Progenitor cell of endocrine pancreas (in vitro differentiated cells): Measurements from ENCODE around the gene COL15A1. TPM values are rescaled to one million over a fixed set of nuclear protein-coding genes. Genes with fewer than 3 reads are reported as not detected.

Experiments
- DNase-seq: peaks from one replicate; pipeline ENCODE4 v3.0.0; 2021; ENCODE audit warnings: low spot score; ENCODE audit not compliant: unreplicated experiment
- H3K27ac Mint-ChIP-seq: 2 replicates; pipeline ENCODE4 v1.8.0; 2021; ENCODE audit warnings: mild to moderate bottlenecking, moderate library complexity, mixed read lengths
- H3K27me3 Mint-ChIP-seq: 2 replicates; pipeline ENCODE4 v1.8.0; 2021; ENCODE audit warnings: mixed read lengths
- H3K36me3 Mint-ChIP-seq: 2 replicates; pipeline ENCODE4 v1.8.0; 2022; ENCODE audit warnings: mixed read lengths; ENCODE audit not compliant: insufficient read depth
- H3K4me1 Mint-ChIP-seq: 2 replicates; pipeline ENCODE4 v1.8.0; 2021; ENCODE audit warnings: low read depth, mixed read lengths
- H3K4me3 Mint-ChIP-seq: 2 replicates; pipeline ENCODE4 v1.8.0; 2021; ENCODE audit warnings: low read depth, mild to moderate bottlenecking, moderate library complexity, mixed read lengths
- H3K9me3 Mint-ChIP-seq: 2 replicates; pipeline ENCODE4 v1.8.0; 2021; ENCODE audit warnings: low read depth, mixed read lengths
- total RNA-seq: library from RNA; stranded (reverse); gene quantifications from 2 replicates; pipeline ENCODE4 v1.2.1, GENCODE V29; 2021
- TF ChIP-seq, protein P1 (sequence below): fragments of 200-600 bp; sonication (generic); IDR thresholded peaks from one replicate; pipeline ENCODE4 v1.5.0; 2021; ENCODE audit warnings: antibody characterized with exemption, mild to moderate bottlenecking; ENCODE audit not compliant: unreplicated experiment

The COL15A1 gene
- total RNA-seq, 1 donor from 2014 or later, result not detected

DNA sequence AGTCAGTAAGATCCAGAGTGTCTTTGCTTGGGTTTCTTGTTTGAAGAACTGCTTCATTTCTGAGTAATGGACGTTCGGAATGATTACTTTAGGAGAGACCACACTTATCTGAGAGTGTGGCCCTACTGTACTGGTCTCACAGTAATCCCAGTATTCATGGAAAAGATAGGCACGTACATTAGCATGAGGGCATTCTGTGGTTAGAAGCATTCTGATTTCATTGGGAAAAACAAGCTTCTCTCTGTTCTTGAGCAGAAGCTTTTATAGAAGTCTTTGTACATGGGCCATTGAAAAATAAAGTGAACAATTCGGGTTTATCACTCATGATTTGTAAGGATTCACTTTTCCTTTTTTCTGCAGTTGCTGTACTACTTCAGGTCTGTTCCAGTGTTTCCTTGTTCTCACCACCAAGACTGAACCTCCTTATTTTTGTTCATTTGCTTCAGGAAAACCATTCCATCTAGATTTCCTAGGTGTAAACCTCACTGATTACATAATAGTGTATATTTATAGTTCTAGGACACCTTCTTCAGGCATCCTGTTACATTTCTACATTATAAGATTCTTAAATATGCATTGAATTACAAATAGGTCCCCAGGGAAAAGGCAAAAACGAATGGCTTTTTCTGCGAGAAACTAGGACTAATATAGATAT is 171.3 kb downstream of the COL15A1 start:
- H3K9me3 Mint-ChIP-seq, result no peaks in the 10 kb centered on the region
- H3K4me1 Mint-ChIP-seq, result peaks cover 26% of the 10 kb centered on the region
- TF ChIP-seq, protein P1, sequence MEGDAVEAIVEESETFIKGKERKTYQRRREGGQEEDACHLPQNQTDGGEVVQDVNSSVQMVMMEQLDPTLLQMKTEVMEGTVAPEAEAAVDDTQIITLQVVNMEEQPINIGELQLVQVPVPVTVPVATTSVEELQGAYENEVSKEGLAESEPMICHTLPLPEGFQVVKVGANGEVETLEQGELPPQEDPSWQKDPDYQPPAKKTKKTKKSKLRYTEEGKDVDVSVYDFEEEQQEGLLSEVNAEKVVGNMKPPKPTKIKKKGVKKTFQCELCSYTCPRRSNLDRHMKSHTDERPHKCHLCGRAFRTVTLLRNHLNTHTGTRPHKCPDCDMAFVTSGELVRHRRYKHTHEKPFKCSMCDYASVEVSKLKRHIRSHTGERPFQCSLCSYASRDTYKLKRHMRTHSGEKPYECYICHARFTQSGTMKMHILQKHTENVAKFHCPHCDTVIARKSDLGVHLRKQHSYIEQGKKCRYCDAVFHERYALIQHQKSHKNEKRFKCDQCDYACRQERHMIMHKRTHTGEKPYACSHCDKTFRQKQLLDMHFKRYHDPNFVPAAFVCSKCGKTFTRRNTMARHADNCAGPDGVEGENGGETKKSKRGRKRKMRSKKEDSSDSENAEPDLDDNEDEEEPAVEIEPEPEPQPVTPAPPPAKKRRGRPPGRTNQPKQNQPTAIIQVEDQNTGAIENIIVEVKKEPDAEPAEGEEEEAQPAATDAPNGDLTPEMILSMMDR, result no peak
- H3K36me3 Mint-ChIP-seq, result peaks cover 2% of the 10 kb centered on the region
- DNase-seq, result no peak
- H3K27me3 Mint-ChIP-seq, result no peaks in the 10 kb centered on the region
- no peak overlapping the region for H3K4me3 Mint-ChIP-seq
- H3K27ac Mint-ChIP-seq, result no peak overlapping the region

DNA sequence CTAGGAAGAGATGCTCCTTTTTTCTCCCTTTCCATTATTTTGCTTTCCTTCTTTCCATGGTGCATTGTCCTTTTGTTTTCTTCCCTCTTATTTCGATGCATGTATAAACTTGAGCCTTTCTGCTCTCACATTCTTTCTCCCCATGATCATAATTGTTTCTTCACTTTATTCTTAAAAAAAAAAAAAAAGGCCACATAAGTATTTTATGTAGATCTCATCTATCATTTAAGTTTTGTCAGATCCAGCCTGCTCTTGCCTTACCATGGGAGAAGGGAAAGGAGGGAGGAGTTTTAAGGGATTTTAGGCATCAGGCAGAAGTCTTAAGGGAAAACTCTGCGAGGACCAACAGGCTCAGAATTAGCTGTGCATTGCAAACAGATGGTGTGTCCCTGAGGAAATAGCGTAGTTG is 172.3 kb downstream of the COL15A1 start:
- no peak for DNase-seq
- TF ChIP-seq, protein P1, result no peak
- Mint-ChIP-seq H3K4me3 (no peak overlapping the region), H3K9me3 (no peaks in the 10 kb centered on the region), H3K4me1 (peaks cover 26% of the 10 kb centered on the region), H3K27me3 (no peaks in the 10 kb centered on the region), H3K27ac (peak overlapping the region; percentile 27), H3K36me3 (peaks cover 2% of the 10 kb centered on the region)

DNA sequence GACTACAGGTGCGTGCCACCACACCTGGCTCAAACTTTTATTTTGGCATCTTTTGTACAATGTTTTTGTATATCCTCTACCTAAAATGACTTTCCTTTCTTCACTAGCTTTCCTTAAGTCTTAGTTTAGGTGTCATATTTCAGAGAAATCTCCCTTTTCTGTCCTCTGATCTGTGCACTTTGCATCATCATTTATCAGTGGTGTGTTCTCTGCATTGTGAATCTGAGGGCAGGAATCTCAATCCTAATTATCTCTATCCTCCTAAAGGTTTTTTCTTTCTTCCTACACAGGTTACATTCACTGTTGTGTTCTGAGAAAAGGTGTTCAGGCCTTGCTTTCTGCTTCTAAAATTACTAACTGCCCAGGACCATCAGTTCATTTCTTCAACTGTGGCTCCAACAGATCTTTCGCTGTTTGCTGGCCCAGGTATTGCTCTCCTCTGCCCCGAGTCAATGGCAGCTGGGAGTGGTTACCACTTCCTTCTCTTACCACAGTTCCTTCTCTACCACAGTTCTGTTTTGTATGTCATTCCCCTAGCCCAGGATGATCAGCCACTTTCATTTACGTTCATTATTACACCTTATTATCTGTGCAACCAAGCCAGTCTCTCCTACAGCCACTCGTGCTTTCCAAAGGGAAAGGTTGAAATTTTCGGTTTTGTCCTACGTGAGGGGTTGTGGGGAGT is 175.2 kb downstream of the COL15A1 start:
- H3K4me3 Mint-ChIP-seq, result no peak overlapping the region
- H3K36me3 Mint-ChIP-seq, result no peaks in the 10 kb centered on the region
- TF ChIP-seq, protein P1, result no peak
- H3K27me3 Mint-ChIP-seq, result no peaks in the 10 kb centered on the region
- no peaks in the 10 kb centered on the region for H3K9me3 Mint-ChIP-seq
- no peak overlapping the region for H3K27ac Mint-ChIP-seq
- no peak for DNase-seq
- H3K4me1 Mint-ChIP-seq, result peaks cover 15% of the 10 kb centered on the region

DNA sequence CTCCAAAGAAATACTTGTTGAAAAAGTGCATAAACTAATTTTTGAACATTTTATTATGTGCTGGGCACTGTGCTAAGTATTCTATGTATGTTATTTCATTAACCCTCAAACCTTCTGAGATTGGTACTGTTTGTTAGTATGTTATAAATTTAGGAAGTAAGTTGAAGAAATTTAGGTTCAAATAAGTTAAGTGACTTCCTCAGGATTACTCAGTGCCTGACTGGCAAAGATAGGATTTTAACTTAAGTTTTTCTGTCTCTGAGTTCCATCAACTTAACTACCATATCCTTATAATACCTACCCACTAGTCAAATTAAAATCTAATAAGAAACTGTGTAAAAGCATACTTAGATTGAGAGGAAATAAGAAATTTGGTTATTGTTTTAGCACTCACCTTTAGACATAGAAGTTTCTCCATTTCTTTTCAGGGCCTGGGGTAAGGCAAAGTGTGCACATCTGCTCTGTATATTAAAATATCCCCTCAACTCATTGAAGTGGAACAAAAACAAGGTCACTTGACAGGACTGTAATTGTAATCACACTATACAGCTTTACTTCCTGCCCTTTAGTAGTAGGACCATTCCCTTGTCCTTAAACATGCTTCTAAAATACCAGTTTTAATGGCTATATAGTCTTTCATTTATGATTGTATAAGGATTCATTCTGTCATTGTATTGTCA is 176.4 kb downstream of the COL15A1 start:
- Mint-ChIP-seq H3K27ac (no peak overlapping the region), H3K36me3 (no peaks in the 10 kb centered on the region), H3K9me3 (no peaks in the 10 kb centered on the region), H3K27me3 (no peaks in the 10 kb centered on the region), H3K4me3 (no peak overlapping the region), H3K4me1 (peaks cover 6% of the 10 kb centered on the region)
- TF ChIP-seq, protein P1, result no peak
- DNase-seq, result no peak

Other genes starting within 250 kb of the COL15A1 start
- 0.49 and 0.84 TPM in 2 replicates for gene GABBR2, start 235.0 kb upstream of the COL15A1 start, total RNA-seq
- 39.7 TPM in 2 replicates for gene ANKS6, start 147.4 kb upstream of the COL15A1 start, total RNA-seq
- gene GALNT12, start 136.2 kb upstream of the COL15A1 start, total RNA-seq, result 12.9 and 15.9 TPM in 2 replicates
- gene TGFBR1, start 161.2 kb downstream of the COL15A1 start, total RNA-seq, result 93.8 and 96.6 TPM in 2 replicates